HepG2 (cell line): ENCODE results near the gene MNAT1. TPM values are rescaled to one million over a fixed set of nuclear protein-coding genes. Genes with fewer than 3 reads are reported as not detected.

Experiments used
- ATF4 ChIP-seq, 2 experiments: fragments of 450-650 bp in 1 of 2; sonication (generic) in 1 of 2; formaldehyde crosslinking; IDR thresholded peaks; 2 replicates each; pipeline versions ENCODE4 v1.5.0 to v1.8.0; 2020 to 2022; ENCODE audit warnings: mild to moderate bottlenecking in 1 of 2, missing genetic modification reagents in 1 of 2
- KDM3A ChIP-seq: IDR thresholded peaks from 2 replicates; pipeline ENCODE4 v1.6.1; 2018; ENCODE audit warnings: low read depth, missing compliant biosample characterization
- MBNL3 ChIP-seq: fragments of 250-450 bp; sonication (Bioruptor Pico); conservative IDR thresholded peaks from 2 replicates; pipeline ENCODE4 v1.8.0; 2022; ENCODE audit warnings: mild to moderate bottlenecking, inconsistent platforms
- RFXAP ChIP-seq: sonication (generic); formaldehyde crosslinking; IDR thresholded peaks from 2 replicates; pipeline ENCODE4 v1.4.0; 2020; ENCODE audit warnings: missing genetic modification reagents, borderline replicate concordance
- ZNF205 ChIP-seq: IDR thresholded peaks from 2 replicates; pipeline ENCODE4 v1.6.1; 2018; ENCODE audit warnings: missing biosample characterization, missing genetic modification reagents
- ZNF274 ChIP-seq: sonication (generic); formaldehyde crosslinking; IDR thresholded peaks from 2 replicates; pipeline ENCODE4 v1.5.1; 2020; ENCODE audit warnings: mild to moderate bottlenecking, missing genetic modification reagents
- ZNF282 ChIP-seq: fragments of 450-650 bp; IDR thresholded peaks from 2 replicates; pipeline ENCODE4 v1.6.1; 2018; ENCODE audit not compliant: partially characterized antibody
- polyA plus RNA-seq, 8 experiments: library from polyadenylated mRNA; depleted of rRNA in 3 of 8; stranded (reverse) in 7 of 8; unstranded in 1 of 8; fragments of >200 nt; fragmentation: Illumina TruSeq in 4 of 8; extraction: Trizol in 4 of 8; gene quantifications; 2 replicates each; pipeline versions ENCODE4 v1.2.1 to v1.2.3, GENCODE V29; 2011 to 2016; ENCODE audit warnings: low read depth in 4 of 8, missing spikeins in 1 of 8, mixed read lengths in 1 of 8; ENCODE audit not compliant: insufficient read depth in 1 of 8
- total RNA-seq, 5 experiments: library from RNA; depleted of rRNA; stranded (reverse); fragments of >200 nt; fragmentation: Illumina TruSeq; extraction: Trizol; gene quantifications; 2 replicates each; pipeline ENCODE4 v1.2.3, GENCODE V29; 2016; ENCODE audit warnings: low read depth in 1 of 5
- TF ChIP-seq, protein P1 (sequence below), 2 experiments: fragments of 450-650 bp in 1 of 2; sonication (generic) in 1 of 2; formaldehyde crosslinking in 1 of 2; IDR thresholded peaks; 2 replicates each; pipeline versions ENCODE4 v1.6.1 to v1.8.0; 2016 to 2022; ENCODE audit warnings: antibody characterized with exemption in 1 of 2, mild to moderate bottlenecking in 1 of 2, missing genetic modification reagents in 1 of 2
- TF ChIP-seq, protein P2 (sequence below): sonication (generic); formaldehyde crosslinking; conservative IDR thresholded peaks from 2 replicates; pipeline ENCODE4 v1.8.0; 2022; ENCODE audit warnings: mild to moderate bottlenecking, moderate library complexity, missing genetic modification reagents
- TF ChIP-seq, protein P3 (sequence below): sonication (generic); formaldehyde crosslinking; IDR thresholded peaks from 2 replicates; pipeline ENCODE4 v1.4.0; 2020; ENCODE audit warnings: missing genetic modification reagents, borderline replicate concordance
- TF ChIP-seq, protein P4 (sequence below): sonication (generic); formaldehyde crosslinking; IDR thresholded peaks from 2 replicates; pipeline ENCODE4 v1.5.0; 2020; ENCODE audit warnings: missing genetic modification reagents

Gene MNAT1
- total and polyA plus RNA-seq, 2 of the 13 experiments (the other 11 are each of a cell fraction or from before 2014, with no cell fraction given), result 49.2 to 94.8 TPM

DNA sequence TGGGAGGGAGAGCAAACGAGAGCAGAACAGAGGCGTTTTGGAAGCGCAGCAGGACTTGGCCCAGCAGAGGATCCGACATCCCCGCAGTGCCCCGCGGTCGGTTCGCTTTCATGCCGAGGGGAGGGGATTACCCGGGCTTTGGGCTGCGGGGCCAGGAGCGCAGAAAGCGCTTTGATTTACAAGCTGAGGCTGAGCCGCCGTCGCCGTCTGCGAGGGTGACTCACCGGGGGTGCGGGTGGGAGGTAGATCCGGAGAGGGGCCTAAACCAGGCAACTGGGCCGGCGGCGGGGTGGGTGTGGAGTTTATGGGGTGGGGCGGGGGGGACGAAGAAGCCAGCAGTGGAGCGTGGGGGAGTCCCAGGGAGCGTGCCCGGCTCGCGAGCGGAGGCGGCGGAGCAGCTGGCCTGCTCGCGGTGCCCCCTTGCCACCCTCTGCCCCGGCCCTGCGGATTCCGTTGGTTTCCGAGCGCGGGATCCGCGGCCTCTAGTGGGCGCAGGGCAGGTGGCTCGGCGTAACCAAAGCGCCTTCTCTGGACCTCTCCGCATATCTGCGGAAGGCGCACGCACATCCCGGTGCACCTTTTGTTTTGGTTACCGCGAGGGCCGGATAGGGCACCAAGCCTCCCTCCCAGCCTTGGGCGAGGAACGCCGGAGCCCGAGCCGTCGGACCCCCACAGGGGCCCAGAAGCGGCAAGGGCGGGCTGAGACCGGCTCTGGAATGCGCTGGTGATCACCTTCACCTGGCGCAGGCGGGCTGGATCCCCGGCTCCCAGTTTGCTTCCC is 13.0 kb upstream of the MNAT1 start (continued):
- TF ChIP-seq, protein P1, sequence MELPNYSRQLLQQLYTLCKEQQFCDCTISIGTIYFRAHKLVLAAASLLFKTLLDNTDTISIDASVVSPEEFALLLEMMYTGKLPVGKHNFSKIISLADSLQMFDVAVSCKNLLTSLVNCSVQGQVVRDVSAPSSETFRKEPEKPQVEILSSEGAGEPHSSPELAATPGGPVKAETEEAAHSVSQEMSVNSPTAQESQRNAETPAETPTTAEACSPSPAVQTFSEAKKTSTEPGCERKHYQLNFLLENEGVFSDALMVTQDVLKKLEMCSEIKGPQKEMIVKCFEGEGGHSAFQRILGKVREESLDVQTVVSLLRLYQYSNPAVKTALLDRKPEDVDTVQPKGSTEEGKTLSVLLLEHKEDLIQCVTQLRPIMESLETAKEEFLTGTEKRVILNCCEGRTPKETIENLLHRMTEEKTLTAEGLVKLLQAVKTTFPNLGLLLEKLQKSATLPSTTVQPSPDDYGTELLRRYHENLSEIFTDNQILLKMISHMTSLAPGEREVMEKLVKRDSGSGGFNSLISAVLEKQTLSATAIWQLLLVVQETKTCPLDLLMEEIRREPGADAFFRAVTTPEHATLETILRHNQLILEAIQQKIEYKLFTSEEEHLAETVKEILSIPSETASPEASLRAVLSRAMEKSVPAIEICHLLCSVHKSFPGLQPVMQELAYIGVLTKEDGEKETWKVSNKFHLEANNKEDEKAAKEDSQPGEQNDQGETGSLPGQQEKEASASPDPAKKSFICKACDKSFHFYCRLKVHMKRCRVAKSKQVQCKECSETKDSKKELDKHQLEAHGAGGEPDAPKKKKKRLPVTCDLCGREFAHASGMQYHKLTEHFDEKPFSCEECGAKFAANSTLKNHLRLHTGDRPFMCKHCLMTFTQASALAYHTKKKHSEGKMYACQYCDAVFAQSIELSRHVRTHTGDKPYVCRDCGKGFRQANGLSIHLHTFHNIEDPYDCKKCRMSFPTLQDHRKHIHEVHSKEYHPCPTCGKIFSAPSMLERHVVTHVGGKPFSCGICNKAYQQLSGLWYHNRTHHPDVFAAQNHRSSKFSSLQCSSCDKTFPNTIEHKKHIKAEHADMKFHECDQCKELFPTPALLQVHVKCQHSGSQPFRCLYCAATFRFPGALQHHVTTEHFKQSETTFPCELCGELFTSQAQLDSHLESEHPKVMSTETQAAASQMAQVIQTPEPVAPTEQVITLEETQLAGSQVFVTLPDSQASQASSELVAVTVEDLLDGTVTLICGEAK (IDR thresholded peaks at IDR 0.05), result no peak
- TF ChIP-seq, protein P1 (CRISPR knock-in tag; IDR thresholded peaks at IDR 0.05), result no peak
- TF ChIP-seq ZNF274 (CRISPR knock-in tag) (0 out of 2 replicates have a peak, but pooled peaks have one; percentile 20), ATF4 (CRISPR knock-in tag; IDR thresholded peaks at IDR 0.05) (no peak), ZNF205 (CRISPR knock-in tag) (no peak), MBNL3 (CRISPR knock-in tag) (no peak), KDM3A (CRISPR knock-in tag) (0 out of 2 replicates have a peak, but pooled peaks have one; percentile 28), ZNF282 (no peak), RFXAP (peak; percentile 18; the same call in 1 of the 2 replicates)
- TF ChIP-seq, protein P2, sequence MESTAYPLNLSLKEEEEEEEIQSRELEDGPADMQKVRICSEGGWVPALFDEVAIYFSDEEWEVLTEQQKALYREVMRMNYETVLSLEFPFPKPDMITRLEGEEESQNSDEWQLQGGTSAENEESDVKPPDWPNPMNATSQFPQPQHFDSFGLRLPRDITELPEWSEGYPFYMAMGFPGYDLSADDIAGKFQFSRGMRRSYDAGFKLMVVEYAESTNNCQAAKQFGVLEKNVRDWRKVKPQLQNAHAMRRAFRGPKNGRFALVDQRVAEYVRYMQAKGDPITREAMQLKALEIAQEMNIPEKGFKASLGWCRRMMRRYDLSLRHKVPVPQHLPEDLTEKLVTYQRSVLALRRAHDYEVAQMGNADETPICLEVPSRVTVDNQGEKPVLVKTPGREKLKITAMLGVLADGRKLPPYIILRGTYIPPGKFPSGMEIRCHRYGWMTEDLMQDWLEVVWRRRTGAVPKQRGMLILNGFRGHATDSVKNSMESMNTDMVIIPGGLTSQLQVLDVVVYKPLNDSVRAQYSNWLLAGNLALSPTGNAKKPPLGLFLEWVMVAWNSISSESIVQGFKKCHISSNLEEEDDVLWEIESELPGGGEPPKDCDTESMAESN, result 0 out of 2 replicates have a peak, but pooled peaks have one; percentile 20
- TF ChIP-seq, protein P3, sequence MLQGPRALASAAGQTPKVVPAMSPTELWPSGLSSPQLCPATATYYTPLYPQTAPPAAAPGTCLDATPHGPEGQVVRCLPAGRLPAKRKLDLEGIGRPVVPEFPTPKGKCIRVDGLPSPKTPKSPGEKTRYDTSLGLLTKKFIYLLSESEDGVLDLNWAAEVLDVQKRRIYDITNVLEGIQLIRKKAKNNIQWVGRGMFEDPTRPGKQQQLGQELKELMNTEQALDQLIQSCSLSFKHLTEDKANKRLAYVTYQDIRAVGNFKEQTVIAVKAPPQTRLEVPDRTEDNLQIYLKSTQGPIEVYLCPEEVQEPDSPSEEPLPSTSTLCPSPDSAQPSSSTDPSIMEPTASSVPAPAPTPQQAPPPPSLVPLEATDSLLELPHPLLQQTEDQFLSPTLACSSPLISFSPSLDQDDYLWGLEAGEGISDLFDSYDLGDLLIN (CRISPR knock-in tag), result no peak
- TF ChIP-seq, protein P4, sequence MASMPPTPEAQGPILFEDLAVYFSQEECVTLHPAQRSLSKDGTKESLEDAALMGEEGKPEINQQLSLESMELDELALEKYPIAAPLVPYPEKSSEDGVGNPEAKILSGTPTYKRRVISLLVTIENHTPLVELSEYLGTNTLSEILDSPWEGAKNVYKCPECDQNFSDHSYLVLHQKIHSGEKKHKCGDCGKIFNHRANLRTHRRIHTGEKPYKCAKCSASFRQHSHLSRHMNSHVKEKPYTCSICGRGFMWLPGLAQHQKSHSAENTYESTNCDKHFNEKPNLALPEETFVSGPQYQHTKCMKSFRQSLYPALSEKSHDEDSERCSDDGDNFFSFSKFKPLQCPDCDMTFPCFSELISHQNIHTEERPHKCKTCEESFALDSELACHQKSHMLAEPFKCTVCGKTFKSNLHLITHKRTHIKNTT (CRISPR knock-in tag), result no peak
